NCI-H1417 (cell line): ENCODE measurements around the gene DUSP15.
A peak's percentile ranks its signal among the peaks of the same experiment; 100 is the strongest.
"Not testable (repeated sequence)": the region's sequence is repeated elsewhere in the genome, so short reads cannot be mapped to it uniquely, and the experiment has no call there.

Experiments
- DNase-seq, 3 experiments: peaks; one replicate each; lab custom pipeline; 2025; lab: John Stamatoyannopoulos, UW

The DUSP15 gene

DNA sequence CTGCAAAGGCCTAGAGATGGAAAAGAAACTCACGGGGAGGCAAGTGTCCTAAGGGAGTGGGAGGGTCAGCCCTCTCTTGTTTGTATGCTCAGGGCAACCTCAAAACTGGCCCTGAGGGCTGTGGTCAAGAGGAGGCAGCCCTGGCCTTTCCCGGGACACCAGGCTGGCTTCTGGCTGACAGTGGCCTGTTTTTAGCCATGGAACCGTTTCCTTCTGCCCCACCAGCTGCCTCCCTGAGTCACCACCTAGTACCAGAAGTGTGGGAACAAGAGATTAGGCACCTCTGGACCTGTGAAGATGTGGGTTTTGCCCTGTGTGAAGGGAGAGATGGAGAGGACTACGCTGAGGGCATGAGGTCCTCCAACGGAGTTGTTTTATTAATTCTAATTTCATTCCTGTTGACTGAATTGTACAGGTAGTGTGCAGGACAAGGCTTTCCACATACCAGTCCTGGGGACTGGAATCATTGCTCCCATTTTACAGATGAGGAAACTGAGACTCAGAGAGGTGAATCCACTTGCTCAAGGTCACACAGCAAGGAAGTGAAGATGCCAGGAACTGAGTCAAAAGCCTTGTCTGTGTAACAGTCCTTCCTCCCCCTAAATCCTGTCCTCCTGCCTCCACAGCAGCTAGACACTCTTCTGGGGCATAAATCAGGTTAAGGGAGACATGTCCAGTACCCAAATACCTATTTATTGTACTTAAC, 30.4 kb downstream of the DUSP15 start:
- no peak for DNase-seq

DNA sequence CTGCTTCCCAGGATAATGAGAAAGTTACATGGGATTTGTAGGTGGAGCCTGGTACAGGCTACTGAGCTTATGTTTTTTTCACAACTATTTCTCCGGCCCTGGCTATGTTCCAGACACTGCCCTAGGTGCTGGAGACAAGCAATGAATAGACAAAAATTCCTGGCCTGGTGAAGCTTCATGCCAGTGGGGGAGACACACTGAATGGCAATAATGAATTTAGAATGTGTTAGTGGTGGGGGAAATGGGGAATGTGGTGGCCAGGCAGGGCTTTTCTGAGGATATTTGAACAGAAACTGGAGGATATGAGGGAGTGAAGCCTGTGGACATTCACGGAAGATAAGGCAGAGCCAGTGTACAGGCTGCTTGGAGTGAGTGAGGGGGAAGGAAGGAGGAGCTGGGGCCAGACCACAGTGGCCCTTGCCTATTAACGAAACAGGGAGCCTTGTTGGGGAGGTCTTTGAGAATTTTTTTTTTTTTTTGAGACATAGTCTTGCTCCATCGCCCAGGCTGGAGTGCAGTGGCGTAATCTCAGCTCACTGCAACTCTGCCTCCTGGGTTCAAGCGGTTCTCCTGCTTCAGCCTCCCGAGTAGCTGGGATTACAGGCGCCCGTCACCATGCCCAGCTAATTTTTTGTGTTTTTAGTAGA, 31.6 kb downstream of the DUSP15 start:
- no peak for DNase-seq

DNA sequence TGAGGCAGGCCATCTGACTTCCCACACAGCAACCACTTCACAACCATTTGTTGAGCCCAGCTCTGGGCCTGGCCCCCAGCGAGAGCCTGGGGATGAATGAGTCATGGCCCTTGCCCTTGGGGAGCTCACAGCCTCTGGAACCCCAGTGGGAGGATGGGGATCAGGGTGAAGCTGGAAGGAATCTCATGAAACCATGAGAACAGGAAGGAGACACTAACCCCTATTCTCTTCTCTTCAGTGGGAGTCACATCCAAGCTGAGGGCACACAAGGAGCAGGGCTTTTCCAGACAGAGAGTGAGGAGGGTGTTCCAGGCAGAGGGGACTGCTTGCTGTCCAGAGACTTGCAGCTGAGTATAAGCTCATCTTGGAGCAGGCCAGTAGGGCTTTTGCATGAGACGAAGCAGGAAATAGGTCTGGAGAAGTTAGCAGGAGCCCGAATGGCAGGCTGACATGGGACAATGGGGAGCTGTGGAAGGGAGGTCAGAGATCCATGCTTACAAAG, 32.4 kb downstream of the DUSP15 start:
- DNase-seq = no peak

DNA sequence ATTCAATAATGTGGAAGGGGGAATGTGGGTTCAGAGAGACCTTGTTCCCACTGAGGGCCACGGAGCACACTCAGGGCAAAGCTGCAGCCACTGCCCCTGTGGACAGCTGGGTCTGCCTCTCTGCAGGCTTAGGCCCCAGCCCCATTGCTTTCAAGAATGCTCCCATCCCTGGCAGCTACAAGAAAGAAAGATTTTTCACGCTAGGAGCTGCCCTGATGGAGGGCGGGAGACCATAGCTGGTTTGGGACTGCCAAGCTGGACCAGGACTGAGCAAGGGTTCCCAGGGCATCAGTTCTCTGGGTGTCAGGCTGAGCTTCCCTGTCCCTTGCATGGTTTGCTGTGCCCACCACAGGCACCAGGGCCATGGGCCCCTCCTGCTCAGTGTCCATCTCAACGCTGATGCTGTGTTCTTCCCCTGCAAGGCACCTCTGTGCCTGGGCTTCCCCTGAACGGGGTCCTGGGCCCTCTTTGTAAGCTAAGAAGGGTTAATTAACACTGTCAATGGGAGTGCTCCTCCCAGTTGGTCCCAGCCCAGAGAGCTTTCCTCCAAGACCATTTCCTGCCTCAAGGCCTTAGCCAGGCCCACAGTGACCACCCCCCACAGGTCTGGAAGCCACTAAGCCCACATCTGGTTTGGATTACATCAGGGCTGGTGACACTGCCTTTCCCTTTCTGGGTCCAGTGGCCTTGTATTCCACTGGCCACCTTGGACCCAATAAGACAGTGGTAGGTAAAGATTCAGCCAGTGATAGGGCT, 33.3 kb downstream of the DUSP15 start:
- no peak for DNase-seq

DNA sequence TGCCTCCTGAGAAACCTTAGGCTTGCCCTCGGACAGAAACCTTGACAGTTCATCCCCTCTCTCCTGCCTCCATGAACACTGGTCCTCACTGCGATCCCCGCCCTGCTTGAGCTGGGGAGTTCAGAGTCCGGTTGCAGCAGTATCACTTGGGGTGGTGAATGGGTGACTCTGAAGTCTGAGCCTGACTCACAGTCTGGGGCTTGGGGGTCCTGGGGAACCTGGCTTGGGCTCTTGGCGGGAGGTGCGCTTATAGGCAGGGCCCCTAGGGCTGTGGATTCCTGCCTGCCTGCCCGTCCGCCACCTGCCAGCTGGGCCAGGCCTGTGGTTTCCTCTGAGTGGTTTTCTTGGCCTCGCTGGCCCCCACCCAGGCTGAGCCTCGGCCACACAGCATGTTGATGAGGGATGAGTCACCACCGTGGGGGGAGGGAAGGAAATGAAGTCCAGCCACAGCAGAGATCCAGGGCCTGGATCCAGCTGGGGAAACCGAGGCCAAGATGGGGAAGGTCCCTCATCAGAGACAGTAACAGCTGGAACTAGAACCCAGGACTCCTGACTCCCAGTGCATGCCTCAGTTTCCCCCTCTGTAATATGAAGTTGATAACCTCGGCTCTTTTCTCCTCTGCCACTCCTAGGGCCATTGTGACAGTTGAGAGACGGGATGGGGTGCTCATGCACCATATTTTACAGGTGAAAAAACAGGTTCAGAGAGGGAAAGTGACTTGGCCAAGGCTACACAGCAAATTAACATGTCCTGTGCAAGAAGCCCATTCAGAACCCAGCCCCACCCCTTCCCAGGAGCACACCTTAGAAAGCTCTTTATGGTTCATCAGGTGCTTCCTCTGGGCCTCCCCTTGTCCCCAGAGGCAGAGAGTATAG, 34.1 kb downstream of the DUSP15 start:
- peak in 2 of 3 experiments; percentile 11 to 21 for DNase-seq

DNA sequence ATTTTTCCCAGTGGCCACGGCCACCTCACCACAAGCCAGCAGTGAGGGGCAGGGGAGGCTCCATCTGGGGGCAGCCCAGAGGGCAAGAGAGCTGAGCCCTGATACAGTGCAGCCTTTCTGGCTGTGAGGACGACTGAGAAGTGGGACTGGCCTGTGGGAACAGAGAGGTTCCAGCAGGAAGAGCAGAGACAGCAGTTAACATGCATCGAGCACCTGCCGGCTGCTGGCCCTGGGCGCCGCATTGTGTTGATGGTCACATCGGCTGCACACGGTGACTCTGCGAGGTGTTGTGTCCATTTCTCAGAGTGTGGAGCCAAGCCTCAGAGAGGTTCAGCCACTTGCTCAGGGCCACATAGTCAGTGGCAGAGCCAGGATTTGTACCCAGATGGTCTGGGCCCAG, 34.8 kb downstream of the DUSP15 start:
- DNase-seq = no peak

DNA sequence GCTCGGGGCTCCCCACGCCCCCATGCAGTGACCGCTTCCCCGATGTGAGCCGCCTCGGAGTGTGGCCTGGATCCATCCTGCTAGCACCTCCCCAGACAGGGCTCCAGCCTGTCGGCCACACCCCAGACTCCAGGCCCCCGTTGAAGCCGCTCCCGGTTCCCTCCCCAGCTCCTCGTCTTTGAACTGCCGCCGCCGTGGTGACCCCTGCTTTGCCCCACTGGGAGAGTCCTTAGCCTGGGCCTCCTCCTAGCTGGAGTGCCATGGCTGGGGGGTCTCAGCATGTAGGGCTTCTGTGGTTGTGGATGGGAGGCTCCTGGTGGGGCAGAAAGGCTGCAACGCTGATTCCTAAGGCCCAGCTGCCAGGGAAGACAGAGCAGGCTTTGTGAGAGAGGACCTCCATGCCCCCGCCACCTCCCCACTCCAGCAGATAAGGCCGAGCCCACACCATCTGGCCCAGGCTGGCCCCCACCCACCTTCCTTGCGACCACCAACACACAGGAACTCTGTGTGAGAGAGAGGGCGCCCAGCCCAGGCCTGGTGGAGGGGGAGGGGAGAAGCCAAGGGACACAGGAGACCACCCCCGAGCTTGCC, 36.3 kb downstream of the DUSP15 start:
- DNase-seq = no peak

DNA sequence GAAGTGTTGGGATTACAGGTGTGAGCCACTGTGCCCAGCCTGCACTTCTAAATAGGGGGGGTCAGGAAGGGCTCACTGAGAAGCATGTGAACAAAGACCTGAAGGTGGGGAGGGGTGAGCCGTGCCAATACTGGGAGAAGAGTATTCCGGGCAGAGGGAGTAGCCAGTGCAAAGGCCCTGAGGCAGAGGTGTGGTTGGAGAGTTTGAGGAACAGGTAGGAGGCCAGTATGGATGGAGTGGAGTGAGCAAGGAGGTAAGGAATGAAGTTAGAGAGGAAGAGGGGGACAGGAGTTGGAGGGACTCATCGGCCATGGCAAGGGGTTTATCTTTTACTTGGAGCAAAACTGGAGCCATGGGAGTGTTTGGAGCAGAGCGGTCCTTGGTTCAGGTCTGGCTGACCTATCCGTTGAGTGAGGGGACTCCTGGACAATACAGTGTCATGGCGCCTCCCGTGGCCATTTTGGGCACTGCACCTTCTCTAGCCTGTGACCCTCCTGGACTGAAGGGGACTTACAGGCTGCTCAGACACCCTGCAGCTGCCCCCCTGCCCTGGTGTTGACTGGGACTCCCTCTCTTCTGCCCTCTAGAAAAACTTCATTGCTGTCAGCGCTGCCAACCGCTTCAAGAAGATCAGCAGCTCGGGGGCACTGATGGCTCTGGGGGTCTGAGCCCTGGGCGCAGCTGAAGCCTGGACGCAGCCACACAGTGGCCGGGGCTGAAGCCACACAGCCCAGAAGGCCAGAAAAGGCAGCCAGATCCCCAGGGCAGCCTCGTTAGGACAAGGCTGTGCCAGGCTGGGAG, 37.0 kb downstream of the DUSP15 start:
- peak in 2 of 3 experiments; percentile 37 to 49 for DNase-seq

DNA sequence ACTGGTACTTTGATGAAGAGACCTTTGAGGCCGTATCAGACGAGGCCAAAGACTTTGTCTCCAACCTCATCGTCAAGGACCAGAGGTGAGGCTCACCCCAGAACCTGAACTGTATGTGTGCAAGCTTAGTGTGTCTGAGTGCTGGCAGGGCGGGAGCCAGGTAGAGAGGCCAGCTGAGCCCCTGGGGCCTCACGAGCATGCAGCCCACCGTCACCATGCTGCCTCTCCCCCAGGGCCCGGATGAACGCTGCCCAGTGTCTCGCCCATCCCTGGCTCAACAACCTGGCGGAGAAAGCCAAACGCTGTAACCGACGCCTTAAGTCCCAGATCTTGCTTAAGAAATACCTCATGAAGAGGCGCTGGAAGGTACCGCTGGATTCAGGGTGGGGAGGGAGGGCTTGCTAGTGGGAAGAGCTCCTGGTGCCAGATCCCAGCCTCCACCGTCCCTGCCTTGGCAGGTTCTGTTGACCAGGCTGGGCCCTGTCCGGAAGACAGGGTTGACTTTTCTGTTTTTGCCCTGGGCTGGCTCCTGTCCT, 38.5 kb downstream of the DUSP15 start:
- no peak for DNase-seq

DNA sequence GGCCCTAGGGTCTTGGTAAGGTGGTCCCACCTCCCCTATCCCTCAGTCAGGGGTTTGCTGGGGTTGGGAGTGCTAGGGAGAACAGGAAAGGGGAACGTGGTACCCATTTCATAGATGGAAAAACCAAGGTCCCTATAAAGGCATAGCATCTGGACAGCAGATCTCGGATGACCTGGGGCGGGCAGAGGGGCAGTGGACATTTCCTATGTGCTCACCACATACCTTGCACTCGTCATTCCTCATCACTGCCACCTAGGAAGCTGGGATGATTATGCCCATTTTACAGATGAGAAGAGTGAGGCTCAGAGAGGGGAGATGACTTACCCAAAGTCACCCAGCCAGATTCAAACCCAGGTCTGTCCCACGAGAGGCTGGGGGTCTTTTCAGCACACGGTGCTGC, 39.1 kb downstream of the DUSP15 start:
- no peak for DNase-seq

DNA sequence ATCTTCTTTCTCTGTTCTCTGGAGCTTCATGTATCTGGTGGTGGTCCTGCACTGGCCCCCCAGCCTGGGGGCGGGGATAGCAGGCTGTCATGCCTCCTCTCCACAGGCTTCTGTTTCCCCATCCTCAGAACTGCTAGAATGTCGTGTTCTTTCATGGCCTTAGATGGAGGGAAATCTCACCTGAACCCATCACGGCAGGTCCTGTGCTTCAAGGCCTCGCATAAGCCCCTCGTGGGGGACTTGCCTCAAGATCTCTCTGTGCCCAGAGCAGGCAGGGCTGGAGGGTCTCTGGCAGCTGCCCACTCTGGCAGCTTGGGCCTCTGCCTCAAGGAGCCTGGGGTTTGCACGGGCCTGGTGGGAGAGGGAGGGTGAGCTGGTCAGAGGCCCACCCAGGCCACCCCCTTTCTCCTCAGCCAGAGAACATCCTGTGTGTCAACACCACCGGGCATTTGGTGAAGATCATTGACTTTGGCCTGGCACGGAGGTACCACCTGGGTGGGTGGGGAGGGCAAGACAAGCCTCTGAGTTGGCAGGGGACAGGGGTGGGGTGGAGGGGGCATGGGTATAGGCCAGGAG, 39.8 kb downstream of the DUSP15 start:
- DNase-seq = no peak

DNA sequence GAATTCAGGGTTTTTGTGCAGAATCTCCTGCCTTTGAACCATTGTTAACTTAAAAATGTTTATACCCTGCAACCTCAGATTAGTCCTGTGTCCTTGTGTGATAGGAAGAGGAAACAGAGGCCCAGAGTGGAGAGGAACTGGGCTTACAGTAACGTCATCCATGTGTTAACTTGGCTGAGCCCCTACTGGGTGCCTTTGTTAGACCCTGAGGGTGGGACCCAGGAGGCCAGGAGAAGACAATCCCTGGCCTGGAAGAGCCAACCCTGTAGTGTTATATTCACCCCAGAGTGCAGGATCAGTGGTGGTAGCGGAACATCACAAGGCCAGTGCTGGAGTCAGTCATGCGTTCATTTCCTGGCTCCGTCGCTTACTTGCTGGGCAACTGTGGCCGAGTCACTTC, 40.6 kb downstream of the DUSP15 start:
- DNase-seq = no peak

DNA sequence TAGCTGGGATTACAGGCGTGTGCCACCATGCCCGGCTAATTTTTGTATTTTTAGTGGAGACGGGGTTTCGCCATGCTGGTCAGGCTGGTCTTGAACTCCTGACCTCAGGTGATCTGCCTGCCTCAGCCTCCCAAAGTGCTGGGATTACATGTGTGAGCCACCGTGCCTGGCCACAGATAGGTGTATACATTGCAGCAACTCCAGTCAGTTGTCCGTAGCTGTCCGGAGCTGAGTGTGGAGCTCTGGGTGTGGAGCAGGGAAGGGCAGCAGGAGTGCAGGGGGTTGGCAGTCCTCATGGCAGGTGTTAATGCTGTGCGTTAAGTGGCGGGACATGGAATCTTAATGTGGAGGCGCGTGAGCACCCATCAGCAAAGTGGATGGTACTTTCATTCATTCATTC, 42.3 kb downstream of the DUSP15 start:
- DNase-seq = not testable (repeated sequence)

DNA sequence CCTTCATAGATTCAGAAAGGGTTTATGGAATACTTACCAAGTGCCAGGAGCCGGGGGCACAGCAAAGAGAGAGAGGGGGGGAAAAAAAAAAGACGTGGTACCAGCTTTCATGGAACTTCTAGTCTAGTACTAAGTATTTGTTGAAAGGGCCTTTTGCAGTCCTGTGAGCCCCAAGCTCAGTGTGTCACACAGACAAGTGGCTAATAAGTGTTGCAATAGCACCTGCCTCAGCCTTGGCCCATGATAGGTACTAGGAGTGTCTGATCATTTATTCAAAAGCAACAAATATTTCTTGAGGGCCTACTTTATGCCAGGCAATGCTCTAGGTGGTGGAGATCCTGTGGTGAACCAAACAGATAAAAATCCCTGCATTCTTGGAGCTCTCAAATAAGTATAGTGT, 43.3 kb downstream of the DUSP15 start:
- DNase-seq = no peak

DNA sequence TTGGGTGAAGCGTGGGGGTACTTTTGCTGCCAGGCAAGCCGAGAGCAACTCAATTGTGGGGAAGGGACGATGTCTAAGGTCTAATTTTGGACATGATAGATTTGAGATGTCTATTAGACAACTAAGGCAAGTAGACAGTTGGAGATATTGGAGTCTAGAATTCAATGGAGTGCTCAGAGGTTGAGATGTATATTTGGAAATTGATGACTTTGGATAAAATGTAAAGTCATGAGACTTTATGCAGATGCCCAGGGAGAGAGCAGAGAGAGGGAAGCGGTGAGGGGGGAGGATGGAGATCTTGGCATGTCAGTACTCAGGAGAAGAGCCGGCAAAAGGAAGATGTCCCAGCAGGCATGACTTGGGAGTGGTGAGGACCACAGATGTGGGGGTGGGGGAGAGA, 44.3 kb downstream of the DUSP15 start:
- DNase-seq = no peak

DNA sequence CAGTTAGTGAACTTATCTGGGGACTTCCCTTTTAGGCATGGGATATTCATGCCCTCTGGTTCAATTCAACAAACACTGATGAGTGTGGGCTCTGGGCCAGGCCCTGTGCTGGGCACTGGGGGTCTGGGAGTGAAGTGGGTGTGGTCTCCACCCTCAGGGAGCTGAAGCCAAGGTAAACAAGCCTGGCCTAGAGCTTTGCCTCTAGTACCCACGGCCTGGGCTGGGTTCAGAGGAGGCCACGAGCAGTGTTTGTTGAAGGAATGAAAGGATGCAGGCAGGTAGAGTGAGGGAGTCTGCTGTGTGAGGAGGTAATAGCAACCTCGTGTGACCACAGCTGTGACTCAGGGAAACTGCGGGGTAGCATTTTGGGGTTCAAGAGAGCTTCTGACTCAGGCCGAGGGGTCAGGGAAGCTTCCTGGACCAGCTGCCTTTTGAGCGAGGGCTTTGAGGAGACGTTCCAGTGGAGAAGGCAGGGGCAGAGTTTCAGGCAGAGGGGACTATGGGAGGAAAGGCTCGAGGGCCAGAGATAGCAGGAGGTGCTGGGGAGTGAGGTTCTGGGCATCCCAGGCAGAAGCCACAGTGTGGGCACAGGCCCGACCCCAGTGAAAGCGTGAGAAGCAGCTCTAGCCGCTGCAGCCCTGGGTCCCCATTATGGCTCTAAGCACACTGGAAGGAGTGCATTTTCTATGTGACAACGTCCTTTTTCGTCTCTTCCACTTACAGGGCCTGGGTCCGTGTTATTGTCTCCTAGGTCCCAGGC, 45.6 kb downstream of the DUSP15 start:
- no peak for DNase-seq

DNA sequence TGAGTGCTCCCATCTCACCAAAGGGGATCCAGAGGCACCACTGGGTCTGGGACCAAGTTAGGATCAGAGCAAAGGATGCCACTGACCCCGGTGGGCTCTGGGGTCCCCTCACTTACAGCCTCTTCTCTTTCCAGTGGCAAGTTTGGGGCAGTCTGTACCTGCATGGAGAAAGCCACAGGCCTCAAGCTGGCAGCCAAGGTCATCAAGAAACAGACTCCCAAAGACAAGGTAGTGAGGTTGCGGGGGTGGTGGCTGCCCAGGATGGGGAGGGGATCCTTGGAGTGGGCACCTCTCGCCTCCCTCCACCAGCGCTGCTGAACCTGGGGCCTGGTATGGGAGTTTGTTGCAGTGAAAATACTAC, 46.2 kb downstream of the DUSP15 start:
- no peak for DNase-seq

DNA sequence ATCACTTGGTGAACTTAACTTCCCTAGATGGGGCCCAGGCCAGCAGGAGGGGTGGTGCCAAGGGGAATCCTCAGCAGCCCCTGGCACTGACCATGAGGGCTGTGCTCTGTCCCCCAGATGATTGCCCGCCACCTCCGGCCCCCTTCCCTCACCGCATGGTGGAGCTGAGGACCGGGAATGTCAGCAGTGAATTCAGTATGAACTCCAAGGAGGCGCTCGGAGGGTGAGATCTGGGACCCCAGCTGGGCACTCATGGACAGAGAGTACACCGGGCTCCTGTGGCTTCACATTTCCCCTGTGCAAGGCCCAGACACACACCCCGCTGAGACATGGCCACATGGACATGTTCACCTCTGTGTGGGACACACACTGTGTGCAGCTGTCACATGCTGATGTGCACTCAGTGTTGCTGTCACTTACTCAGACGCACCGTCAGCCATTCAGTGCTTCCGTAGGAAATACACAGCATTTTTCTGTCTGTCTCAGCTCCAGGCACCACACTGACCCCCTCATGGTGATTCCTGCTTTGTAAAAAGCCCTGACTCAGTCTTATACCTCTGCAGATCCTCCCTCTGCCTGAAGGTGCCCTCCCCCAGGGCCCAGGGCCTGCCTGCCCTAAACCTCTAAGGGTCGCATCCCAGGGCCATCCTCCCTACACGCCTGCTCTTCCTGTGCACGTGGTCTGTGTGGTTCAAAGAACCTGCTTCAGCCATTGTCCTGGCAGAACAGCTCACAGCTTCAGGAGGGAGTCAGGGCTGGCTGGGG, 46.8 kb downstream of the DUSP15 start:
- DNase-seq = no peak
